Neural cell (in vitro differentiated cells): Measurements from ENCODE around the gene KIF27. TPM values are rescaled to one million over a fixed set of nuclear protein-coding genes. Genes with fewer than 3 reads are reported as not detected.

Source experiments
- H2AFZ ChIP-seq: fragments of 200-600, 300-800 bp; sonication (generic), shearing (Covaris generic); 2 replicates; pipeline ENCODE4 v1.6.0; 2014; ENCODE audit warnings: low read depth, mild to moderate bottlenecking, antibody characterized with exemption, low read length, moderate library complexity
- H3F3A ChIP-seq: fragments of 200-600 bp; shearing (Covaris generic); 2 replicates; pipeline ENCODE4 v1.6.1; 2016; ENCODE audit warnings: mild to moderate bottlenecking, moderate library complexity, mixed read lengths, antibody characterized with exemption, low read length; ENCODE audit not compliant: insufficient read depth, poor library complexity, severe bottlenecking
- H3K27ac ChIP-seq: fragments of 200-600, 300-800 bp; sonication (generic), shearing (Covaris generic); 2 replicates; pipeline ENCODE4 v1.5.1; 2014; ENCODE audit warnings: mild to moderate bottlenecking, low read length, moderate library complexity
- H3K27me3 ChIP-seq: fragments of 300-800, 200-600 bp; sonication (generic), shearing (Covaris generic); 2 replicates; pipeline ENCODE4 v1.6.0; 2014; ENCODE audit warnings: mild to moderate bottlenecking, low read depth, low read length, moderate library complexity; ENCODE audit not compliant: insufficient read depth
- H3K36me3 ChIP-seq: fragments of 300-800, 200-600 bp; sonication (generic), shearing (Covaris generic); 2 replicates; pipeline ENCODE4 v1.5.1; 2014; ENCODE audit warnings: mild to moderate bottlenecking, antibody characterized with exemption, low read length, moderate library complexity; ENCODE audit not compliant: insufficient read depth
- H3K4me2 ChIP-seq: fragments of 300-800, 200-600 bp; sonication (generic), shearing (Covaris generic); 2 replicates; pipeline ENCODE4 v1.6.0; 2014; ENCODE audit warnings: mild to moderate bottlenecking, low read length
- H3K4me3 ChIP-seq: fragments of 300-800, 200-600 bp; sonication (generic), shearing (Covaris generic); 2 replicates; pipeline ENCODE4 v1.5.1; 2014; ENCODE audit warnings: mild to moderate bottlenecking, low read length, moderate library complexity
- H3K79me2 ChIP-seq: fragments of 200-600 bp; shearing (Covaris generic); replicated peaks from 2 replicates; pipeline ENCODE4 v1.6.0; 2014; ENCODE audit warnings: mild to moderate bottlenecking, low read length, moderate library complexity; ENCODE audit not compliant: insufficient read depth
- H3K9ac ChIP-seq: fragments of 300-800, 200-600 bp; sonication (generic), shearing (Covaris generic); 2 replicates; pipeline ENCODE4 v1.6.1; 2016; ENCODE audit warnings: mild to moderate bottlenecking, low read length, mixed read lengths
- H3K9me2 ChIP-seq: fragments of 200-600 bp; shearing (Covaris generic); 2 replicates; pipeline ENCODE4 v1.6.1; 2016; ENCODE audit warnings: mild to moderate bottlenecking, low read length, mixed read lengths; ENCODE audit not compliant: insufficient read depth
- H3K9me3 ChIP-seq: fragments of 200-600, 300-800 bp; sonication (generic), shearing (Covaris generic); 2 replicates; pipeline ENCODE4 v1.6.1; 2016; ENCODE audit warnings: mild to moderate bottlenecking, mixed run types, low read length, moderate library complexity, mixed read lengths
- H4K20me1 ChIP-seq: fragments of 200-600 bp; shearing (Covaris generic); 2 replicates; pipeline ENCODE4 v1.6.1; 2016; ENCODE audit warnings: mild to moderate bottlenecking, mixed run types; ENCODE audit not compliant: insufficient read depth
- CTCF ChIP-seq: fragments of 450-650 bp; IDR thresholded peaks from 2 replicates; pipeline ENCODE4 v1.5.1; 2014; ENCODE audit warnings: antibody characterized with exemption, mild to moderate bottlenecking, moderate library complexity; ENCODE audit not compliant: poor library complexity, severe bottlenecking
- EP300 ChIP-seq: fragments of 450-650 bp; conservative IDR thresholded peaks from 2 replicates; pipeline ENCODE4 v1.6.1; 2014; ENCODE audit warnings: antibody characterized with exemption, mild to moderate bottlenecking, moderate library complexity; ENCODE audit not compliant: poor library complexity, severe bottlenecking
- EZH2 ChIP-seq: fragments of 200-600, 300-800 bp; shearing (Covaris generic), sonication (generic); IDR thresholded peaks from 2 replicates; pipeline ENCODE4 v1.6.1; 2014; ENCODE audit warnings: antibody characterized with exemption, low read length, borderline replicate concordance, mild to moderate bottlenecking; ENCODE audit not compliant: insufficient read depth, poor library complexity, severe bottlenecking
- MXI1 ChIP-seq: fragments of 450-650 bp; conservative IDR thresholded peaks from 2 replicates; pipeline ENCODE4 v1.6.1; 2014; ENCODE audit warnings: antibody characterized with exemption, mild to moderate bottlenecking; ENCODE audit not compliant: poor library complexity, severe bottlenecking
- POLR2AphosphoS5 ChIP-seq: IDR thresholded peaks from 2 replicates; pipeline ENCODE4 v1.6.1; 2012
- RAD21 ChIP-seq: fragments of 450-650 bp; conservative IDR thresholded peaks from 2 replicates; pipeline ENCODE4 v1.6.1; 2014; ENCODE audit warnings: antibody characterized with exemption, mild to moderate bottlenecking, moderate library complexity
- REST ChIP-seq: IDR thresholded peaks from 2 replicates; pipeline ENCODE4 v1.6.1; 2012; ENCODE audit warnings: borderline replicate concordance
- SMC3 ChIP-seq: fragments of 450-650 bp; conservative IDR thresholded peaks from 2 replicates; pipeline ENCODE4 v1.6.1; 2014; ENCODE audit warnings: antibody characterized with exemption, mild to moderate bottlenecking, moderate library complexity; ENCODE audit not compliant: poor library complexity
- TAF1 ChIP-seq: IDR thresholded peaks from 2 replicates; pipeline ENCODE4 v1.6.1; 2012; ENCODE audit warnings: low read depth
- polyA plus RNA-seq: library from polyadenylated mRNA; depleted of rRNA; stranded (reverse); fragments of >200 nt; gene quantifications from 2 replicates; pipeline ENCODE4 v1.2.3, GENCODE V29; 2014

KIF27 gene
- polyA plus RNA-seq, 1 donor from 2014 or later: 7.1 TPM

DNA sequence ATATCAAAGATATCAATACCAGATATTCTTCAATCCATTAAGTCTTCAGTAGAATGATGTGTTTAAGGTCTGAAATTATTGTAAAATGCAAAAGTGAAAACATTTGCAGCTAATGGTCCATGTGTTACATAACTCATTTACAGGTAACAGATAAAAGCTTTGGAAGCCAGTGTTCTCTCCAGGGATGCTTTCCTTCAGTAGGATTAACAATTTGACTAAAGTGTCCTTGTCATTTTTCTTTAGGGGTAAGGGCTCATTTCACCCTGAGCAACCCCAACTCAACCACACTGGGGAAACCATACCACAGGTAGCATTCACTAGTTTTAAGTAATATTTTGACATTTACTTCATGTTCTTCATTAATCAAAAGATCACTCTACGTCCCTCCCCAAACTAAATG is 45.8 kb upstream of the KIF27 start:
- Histone ChIP-seq H3K9me3 (no peaks in the 10 kb centered on the region), H3K27me3 (no peaks in the 10 kb centered on the region), H3K4me3 (no peak overlapping the region), H3K79me2 (peaks cover 6% of the 10 kb centered on the region), H3K4me2 (no peak overlapping the region), H3K9ac (no peak overlapping the region), H3K27ac (no peak overlapping the region), H4K20me1 (peaks cover 23% of the 10 kb centered on the region), H3K9me2 (no peaks in the 10 kb centered on the region), H2AFZ (no peak overlapping the region), H3F3A (peaks cover 12% of the 10 kb centered on the region), H3K36me3 (peaks cover 21% of the 10 kb centered on the region)
- TF ChIP-seq RAD21 (no peak), MXI1 (no peak), POLR2AphosphoS5 (no peak), EZH2 (no peak), CTCF (no peak), TAF1 (no peak), REST (no peak), SMC3 (no peak), EP300 (no peak)

DNA sequence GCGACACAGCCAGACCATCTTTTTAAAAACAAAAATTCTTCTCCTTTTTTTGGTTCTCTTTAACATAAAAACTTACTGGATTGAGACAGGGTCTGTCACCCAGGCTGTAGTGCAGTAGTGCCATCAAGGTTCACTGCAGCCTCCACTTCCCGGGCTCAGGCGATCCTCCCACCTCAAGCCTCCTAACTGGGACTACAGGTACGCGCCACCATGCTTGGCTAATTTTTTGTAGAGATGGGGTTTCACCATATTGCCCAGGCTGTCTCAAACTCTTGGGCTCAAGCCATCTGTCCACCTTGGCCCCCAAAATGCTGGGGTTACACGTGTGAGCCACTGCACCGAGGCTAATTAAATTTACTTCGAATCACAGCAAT is 45.0 kb upstream of the KIF27 start:
- Histone ChIP-seq H3K4me2 (no peak overlapping the region), H3K36me3 (peaks cover 15% of the 10 kb centered on the region), H2AFZ (no peak overlapping the region), H3K79me2 (peaks cover 6% of the 10 kb centered on the region), H3F3A (peaks cover 12% of the 10 kb centered on the region), H3K9me3 (no peaks in the 10 kb centered on the region), H4K20me1 (peaks cover 20% of the 10 kb centered on the region), H3K9ac (no peak overlapping the region), H3K4me3 (no peak overlapping the region), H3K27me3 (no peaks in the 10 kb centered on the region), H3K9me2 (no peaks in the 10 kb centered on the region), H3K27ac (no peak overlapping the region)
- TF ChIP-seq EP300 (no peak), REST (no peak), TAF1 (no peak), RAD21 (no peak), EZH2 (no peak), CTCF (no peak), POLR2AphosphoS5 (peak; percentile 22), MXI1 (no peak)
